GM18505 (cell line): ENCODE measurements around the gene SLC6A4.
"Not testable (repeated sequence)": the region's sequence is repeated elsewhere in the genome, so short reads cannot be mapped to it uniquely, and the experiment has no call there.

Source experiments
- ATAC-seq: cut with Tn5 transposase; IDR thresholded peaks from one replicate; pipeline ENCODE4 v1.9.1; 2021; ENCODE audit not compliant: unreplicated experiment
- POLR2A ChIP-seq: IDR thresholded peaks from 4 replicates; pipeline ENCODE4 v1.6.1; 2011; ENCODE audit warnings: borderline replicate concordance; ENCODE audit not compliant: insufficient read depth, insufficient read length; ENCODE audit errors: extremely low read depth

The SLC6A4 gene

DNA sequence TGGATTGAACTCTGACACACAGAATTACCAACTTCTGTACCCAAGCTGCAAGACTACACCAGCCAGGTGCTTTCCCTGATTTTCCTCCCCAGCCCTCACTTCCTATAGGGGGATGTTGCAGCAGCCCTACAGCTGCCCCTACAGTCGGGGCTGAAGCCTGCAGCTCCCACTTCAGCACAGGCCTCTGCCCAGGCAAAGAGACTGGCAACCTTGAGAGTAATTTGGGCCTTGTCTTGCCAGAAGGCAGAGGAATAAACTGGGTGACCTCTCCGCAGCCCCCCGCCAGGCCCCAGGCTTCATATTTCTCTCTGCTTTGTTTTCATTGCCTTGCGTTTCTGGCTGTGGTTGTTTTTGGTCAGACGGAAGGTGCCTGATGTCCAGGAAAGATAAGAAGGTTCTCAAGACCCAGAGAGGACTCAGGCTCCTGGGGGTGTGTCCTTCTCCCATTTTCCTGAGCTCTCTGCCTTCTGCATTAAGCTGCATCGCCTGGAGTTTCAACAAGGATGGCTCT, 32.0 kb downstream of the SLC6A4 start:
- ATAC-seq: no peak
- no peak for TF ChIP-seq POLR2A

- ATAC-seq: not testable (repeated sequence)
Measured at GRCh38 chr17:30200656-30201055, 34.8 kb downstream of the SLC6A4 start.

GRCh38 chr17:30200106-30200505, 35.4 kb downstream of the SLC6A4 start:
- TF ChIP-seq POLR2A: no peak
- no peak for ATAC-seq

DNA sequence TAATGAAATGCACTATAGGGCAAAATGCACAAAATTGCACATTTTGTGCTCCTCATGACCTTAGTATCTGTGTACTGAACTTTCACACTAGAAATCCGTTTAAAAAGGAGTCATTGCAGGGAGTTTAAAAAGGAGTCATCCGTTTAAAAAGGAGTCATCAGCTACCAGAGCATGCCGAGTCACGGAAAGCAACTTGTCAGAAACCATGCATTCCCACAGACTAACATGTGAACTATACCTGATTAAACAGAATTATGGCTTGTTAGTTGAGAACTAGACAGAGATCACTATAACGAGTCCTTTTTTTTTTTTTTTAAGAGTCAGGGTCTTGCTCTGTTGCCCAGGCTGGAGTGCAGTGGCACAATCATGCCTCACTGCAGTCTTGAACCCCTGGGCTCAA, 35.9 kb downstream of the SLC6A4 start:
- ATAC-seq: no peak
- TF ChIP-seq POLR2A: no peak

DNA sequence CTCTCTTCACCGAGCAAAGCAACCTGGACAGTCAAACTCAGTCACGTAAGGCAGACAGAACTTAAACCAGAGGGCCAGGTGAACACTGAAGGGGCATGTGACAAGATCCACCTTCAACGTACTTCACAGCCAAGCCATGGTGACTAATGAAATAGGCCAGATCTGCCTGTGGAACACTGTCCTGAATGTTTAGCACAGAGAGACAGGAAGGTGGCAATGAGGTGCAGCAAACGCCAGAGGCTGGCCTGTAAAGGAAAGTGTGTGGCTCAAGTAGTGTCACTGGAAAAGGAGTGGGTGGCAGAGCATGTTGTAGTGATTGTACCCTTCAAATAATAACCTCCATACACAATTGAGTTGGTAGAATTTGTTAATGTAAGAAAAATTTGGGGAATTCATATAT, 38.1 kb downstream of the SLC6A4 start:
- TF ChIP-seq POLR2A: no peak
- ATAC-seq: no peak

- ATAC-seq: no peak
- TF ChIP-seq POLR2A: no peak
Measured at GRCh38 chr17:30196504-30196903, 39.0 kb downstream of the SLC6A4 start.

DNA sequence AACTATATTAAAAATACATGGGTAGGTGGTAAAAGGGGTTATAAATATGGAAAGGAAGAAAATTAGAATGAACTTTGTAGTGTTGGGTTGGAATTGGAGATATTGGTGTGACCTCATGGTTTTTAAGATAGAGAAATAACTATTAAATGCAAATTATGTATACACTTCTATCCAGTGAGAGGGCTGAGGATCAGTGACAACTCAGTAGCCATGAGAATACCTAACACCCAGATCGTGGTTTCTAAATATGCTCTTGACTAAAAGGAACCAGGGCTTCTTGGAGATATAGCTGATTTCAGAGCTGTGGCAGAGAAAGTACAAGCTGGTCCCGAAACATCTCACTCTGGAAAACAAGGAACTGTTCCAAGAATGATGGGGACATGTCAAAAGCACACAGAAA, 44.4 kb downstream of the SLC6A4 start:
- TF ChIP-seq POLR2A: no peak
- no peak for ATAC-seq

DNA sequence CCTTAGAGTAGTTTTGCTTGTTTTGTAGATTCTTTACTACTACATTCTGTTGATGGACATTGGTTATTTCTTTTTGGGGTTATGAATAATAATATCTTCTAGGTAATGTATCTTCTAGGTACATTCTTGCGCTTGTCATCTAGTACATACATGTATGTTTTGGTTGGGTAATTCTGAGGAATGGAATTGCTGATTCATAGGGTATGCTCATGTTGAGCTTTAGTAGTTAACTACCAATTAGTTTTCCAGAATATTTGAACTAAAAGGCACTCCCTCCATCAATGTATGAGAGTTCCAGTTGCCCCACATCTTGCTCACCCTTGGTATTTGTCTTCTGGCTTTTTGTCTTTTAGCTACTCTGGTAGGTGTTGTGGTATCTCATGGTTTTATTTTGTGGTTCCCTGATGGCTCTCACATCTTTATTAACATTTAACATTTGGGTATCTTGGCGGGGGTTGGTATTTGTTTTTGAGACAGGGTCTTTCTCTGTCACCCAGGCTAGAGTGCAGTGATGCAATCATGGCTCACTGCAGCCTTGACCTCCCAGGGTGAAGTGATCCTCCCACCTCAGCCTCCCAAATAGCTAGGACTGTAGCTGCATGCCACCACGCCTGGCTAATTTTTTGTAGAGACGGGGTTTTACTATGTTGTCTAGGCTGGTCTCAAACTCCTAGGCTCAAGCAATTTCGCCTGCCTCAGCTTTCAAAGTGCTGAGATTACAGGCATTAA, 47.1 kb downstream of the SLC6A4 start:
- no peak for TF ChIP-seq POLR2A
- no peak for ATAC-seq

DNA sequence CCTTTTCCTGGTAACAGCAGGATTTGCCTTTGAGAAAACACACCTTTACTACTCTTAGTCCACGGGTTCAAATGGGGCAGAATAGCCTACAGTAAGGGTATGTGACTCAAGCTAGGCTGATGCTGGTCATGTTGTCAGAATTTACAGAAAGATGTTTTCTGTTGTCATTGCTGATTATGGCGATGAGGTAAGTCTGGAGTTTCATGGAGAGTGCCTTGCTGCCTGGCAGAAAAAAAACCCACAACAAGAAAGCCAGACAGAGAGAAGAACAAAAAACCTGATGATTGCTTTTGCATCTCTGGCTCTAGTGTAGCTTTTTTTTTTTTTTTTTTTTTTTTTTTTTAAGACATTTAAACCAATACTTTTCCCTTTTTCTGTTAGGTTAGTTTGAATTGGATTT, 47.9 kb downstream of the SLC6A4 start:
- TF ChIP-seq POLR2A: no peak
- no peak for ATAC-seq

- no peak for TF ChIP-seq POLR2A
- no peak for ATAC-seq
Measured at GRCh38 chr17:30186761-30187160, 48.7 kb downstream of the SLC6A4 start.

- TF ChIP-seq POLR2A: no peak
Measured at GRCh38 chr17:30176855-30177254, 58.6 kb downstream of the SLC6A4 start.

DNA sequence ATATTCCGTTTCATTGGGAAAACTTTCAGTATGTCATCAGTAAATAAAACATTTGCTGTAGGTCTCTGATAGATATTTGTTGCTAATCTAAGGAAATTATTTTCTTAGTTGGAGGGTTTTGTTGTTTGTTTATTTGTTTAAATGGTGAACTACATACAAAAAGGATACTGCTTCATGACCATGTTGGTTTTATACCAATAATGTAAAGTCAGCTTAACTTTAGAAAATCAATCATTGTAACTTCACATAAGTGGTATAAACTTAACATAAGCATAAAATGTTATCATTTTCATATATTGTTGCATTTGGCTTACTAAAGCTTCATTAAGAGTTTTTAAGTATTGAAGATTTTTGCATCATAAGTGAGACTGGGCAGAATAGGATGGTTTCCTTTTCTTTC, 60.9 kb downstream of the SLC6A4 start:
- TF ChIP-seq POLR2A: no peak
- no peak for ATAC-seq

More at GRCh38 chr17:30176855-30177254, 58.6 kb downstream of the SLC6A4 start:
- ATAC-seq: no peak

DNA sequence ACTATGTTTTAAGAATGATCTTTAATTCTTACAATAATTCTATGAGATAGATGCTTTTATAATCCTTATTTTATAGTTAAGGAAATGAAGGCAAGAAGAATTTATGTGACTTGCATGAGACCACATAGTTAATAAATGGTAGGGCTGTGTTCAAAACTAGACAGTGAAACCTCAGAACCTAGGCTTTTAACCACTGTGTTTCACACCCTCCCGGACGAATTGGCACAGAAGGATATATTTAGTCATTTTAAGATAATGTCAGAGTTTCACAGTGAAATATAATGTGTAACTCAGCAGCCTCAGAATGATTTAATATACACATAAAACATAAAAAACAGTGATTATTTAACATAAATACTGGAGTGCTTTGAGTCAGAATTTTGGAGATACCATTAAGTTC, 61.8 kb downstream of the SLC6A4 start:
- TF ChIP-seq POLR2A: no peak
- ATAC-seq: peak; percentile 55

- no peak for ATAC-seq
Measured at GRCh38 chr17:30172560-30172959, 62.9 kb downstream of the SLC6A4 start.

More at GRCh38 chr17:30172560-30172959, 62.9 kb downstream of the SLC6A4 start:
- no peak for TF ChIP-seq POLR2A
